ENCODE results near the gene SPSB2. TPM values are rescaled to one million over a fixed set of nuclear protein-coding genes. Genes with fewer than 3 reads are reported as not detected.

SPSB2 gene
- total RNA-seq, 1 donor from 2014 or later, result 11.5 TPM

- TF ChIP-seq CTCF (IDR thresholded peaks at IDR 0.05), result peak; percentile 88
- Mint-ChIP-seq H3K4me1 (ENCODE audit: unreplicated experiment) (peaks cover 53% of the 10 kb centered on the region), H3K27ac (ENCODE audit: unreplicated experiment) (peak overlapping the region; percentile 85), H3K36me3 (ENCODE audit: unreplicated experiment) (peaks cover 28% of the 10 kb centered on the region), H3K9me3 (ENCODE audit: unreplicated experiment) (no peaks in the 10 kb centered on the region), H3K27me3 (ENCODE audit: unreplicated experiment) (no peaks in the 10 kb centered on the region), H3K4me3 (ENCODE audit: unreplicated experiment) (peak overlapping the region; percentile 91)
- peak; percentile 93 for DNase-seq (ENCODE audit: extremely low spot score, unreplicated experiment)
Observed at GRCh38 chr12:6869049-6870021, 3.8 kb downstream of the SPSB2 start.

GRCh38 chr12:6868211-6869048 lies 4.7 kb downstream of the SPSB2 start:
- Mint-ChIP-seq H3K9me3 (ENCODE audit: unreplicated experiment) (no peaks in the 10 kb centered on the region), H3K27ac (ENCODE audit: unreplicated experiment) (peak overlapping the region; percentile 85), H3K4me3 (ENCODE audit: unreplicated experiment) (peak overlapping the region; percentile 91), H3K36me3 (ENCODE audit: unreplicated experiment) (peaks cover 31% of the 10 kb centered on the region), H3K27me3 (ENCODE audit: unreplicated experiment) (no peaks in the 10 kb centered on the region), H3K4me1 (ENCODE audit: unreplicated experiment) (peaks cover 48% of the 10 kb centered on the region)
- TF ChIP-seq CTCF (IDR thresholded peaks at IDR 0.05), result peak; percentile 12
- DNase-seq (ENCODE audit: extremely low spot score, unreplicated experiment), result no peak

GRCh38 chr12:6867413-6868210 lies 5.5 kb downstream of the SPSB2 start, which contains the start of gene TPI1:
TPI1 (plus strand) TSS chr12:6867531; CDS start chr12:6867567, 36 bp downstream.
- Mint-ChIP-seq H3K27me3 (ENCODE audit: unreplicated experiment) (no peaks in the 10 kb centered on the region), H3K4me1 (ENCODE audit: unreplicated experiment) (peaks cover 48% of the 10 kb centered on the region), H3K36me3 (ENCODE audit: unreplicated experiment) (peaks cover 36% of the 10 kb centered on the region), H3K9me3 (ENCODE audit: unreplicated experiment) (no peaks in the 10 kb centered on the region), H3K27ac (ENCODE audit: unreplicated experiment) (peak within 1 kb of the TSS; percentile 95), H3K4me3 (ENCODE audit: unreplicated experiment) (peak within 1 kb of the TSS; percentile 91)
- no peak for TF ChIP-seq CTCF (IDR thresholded peaks at IDR 0.05)
- DNase-seq (ENCODE audit: extremely low spot score, unreplicated experiment), result peak; percentile 94

- H3K4me3 Mint-ChIP-seq (ENCODE audit: unreplicated experiment), result peak overlapping the region; percentile 91
- no peak for TF ChIP-seq CTCF (IDR thresholded peaks at IDR 0.05)
- H3K27me3 Mint-ChIP-seq (ENCODE audit: unreplicated experiment), result no peaks in the 10 kb centered on the region
- no peak for DNase-seq (ENCODE audit: extremely low spot score, unreplicated experiment)
- H3K36me3 Mint-ChIP-seq (ENCODE audit: unreplicated experiment), result peaks cover 38% of the 10 kb centered on the region
- H3K27ac Mint-ChIP-seq (ENCODE audit: unreplicated experiment), result peak overlapping the region; percentile 95
- H3K4me1 Mint-ChIP-seq (ENCODE audit: unreplicated experiment), result peaks cover 42% of the 10 kb centered on the region
- no peaks in the 10 kb centered on the region for H3K9me3 Mint-ChIP-seq (ENCODE audit: unreplicated experiment)
Observed at GRCh38 chr12:6866920-6867412, 6.1 kb downstream of the SPSB2 start.

Data from osteocyte (in vitro differentiated cells).